ENCODE results near the gene MED29.

MED29 gene

DNA sequence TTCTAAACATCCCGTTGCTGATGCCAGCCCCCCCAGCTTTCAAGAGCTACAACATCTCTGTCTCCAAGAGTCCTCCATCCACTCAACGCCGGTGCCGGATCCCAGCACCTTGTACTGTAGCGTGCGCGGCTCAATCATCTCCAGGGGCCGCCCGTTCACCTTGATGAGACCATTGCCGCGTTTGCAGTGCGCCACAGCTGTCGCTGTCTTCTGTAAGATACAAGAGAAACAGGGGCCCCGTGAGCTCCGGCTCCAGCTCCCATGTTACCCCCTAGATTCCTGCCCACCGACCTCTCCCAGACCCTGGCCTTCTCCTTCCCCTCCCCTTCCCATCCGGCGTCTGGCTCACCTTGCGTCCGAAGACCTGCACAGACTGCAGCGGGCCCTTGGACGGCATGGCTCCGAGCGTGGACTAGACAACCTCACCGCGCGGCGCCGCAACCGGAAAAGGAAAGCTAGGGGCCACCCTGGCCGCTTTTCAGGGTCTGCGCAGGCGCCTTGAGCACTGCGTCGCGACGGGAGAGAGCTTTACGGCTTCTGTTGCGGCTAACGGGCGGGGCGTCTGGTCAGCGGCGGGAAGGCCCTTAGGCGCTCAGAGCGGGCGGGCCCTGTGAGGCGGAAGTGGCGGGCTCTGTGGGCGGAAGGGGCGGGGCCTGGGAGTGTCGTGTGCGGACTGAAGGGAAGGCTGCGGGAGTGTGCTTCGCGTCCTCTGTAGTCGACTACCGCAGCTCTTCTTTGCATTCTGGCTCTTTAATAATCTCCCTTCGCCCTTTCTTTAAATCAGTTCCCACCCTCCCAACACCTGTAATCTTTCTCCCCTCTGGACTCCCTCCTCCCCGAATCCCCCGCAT lies 44.5 kb downstream of the MED29 start, which contains the start of gene RPS16:
Gene RPS16 (minus strand): TSS at position 451 of the 851 bp plus-strand sequence. CDS start 54 bp downstream, at position 397.
- in situ Hi-C loops (cut with MboI; ENCODE audit: low pct_unique_long_range_greater_than_20kb, low sequenced_read_pairs, unreplicated experiment): loop anchor here (10.0 kb wide), 1 partner anchor 99 kb away; the partner anchor contains the start of gene EID2B
- DNase-seq (ENCODE audit: low spot score): peak; percentile 95
- TF ChIP-seq, protein P1, sequence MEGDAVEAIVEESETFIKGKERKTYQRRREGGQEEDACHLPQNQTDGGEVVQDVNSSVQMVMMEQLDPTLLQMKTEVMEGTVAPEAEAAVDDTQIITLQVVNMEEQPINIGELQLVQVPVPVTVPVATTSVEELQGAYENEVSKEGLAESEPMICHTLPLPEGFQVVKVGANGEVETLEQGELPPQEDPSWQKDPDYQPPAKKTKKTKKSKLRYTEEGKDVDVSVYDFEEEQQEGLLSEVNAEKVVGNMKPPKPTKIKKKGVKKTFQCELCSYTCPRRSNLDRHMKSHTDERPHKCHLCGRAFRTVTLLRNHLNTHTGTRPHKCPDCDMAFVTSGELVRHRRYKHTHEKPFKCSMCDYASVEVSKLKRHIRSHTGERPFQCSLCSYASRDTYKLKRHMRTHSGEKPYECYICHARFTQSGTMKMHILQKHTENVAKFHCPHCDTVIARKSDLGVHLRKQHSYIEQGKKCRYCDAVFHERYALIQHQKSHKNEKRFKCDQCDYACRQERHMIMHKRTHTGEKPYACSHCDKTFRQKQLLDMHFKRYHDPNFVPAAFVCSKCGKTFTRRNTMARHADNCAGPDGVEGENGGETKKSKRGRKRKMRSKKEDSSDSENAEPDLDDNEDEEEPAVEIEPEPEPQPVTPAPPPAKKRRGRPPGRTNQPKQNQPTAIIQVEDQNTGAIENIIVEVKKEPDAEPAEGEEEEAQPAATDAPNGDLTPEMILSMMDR (IDR thresholded peaks at IDR 0.05; ENCODE audit: extremely low read depth, insufficient read depth, missing control alignments): no peak

GRCh38 chr19:39436350-39436716 lies 45.2 kb downstream of the MED29 start:
- TF ChIP-seq, protein P1 (IDR thresholded peaks at IDR 0.05; ENCODE audit: extremely low read depth, insufficient read depth, missing control alignments): no peak
- in situ Hi-C loops (cut with MboI; ENCODE audit: low pct_unique_long_range_greater_than_20kb, low sequenced_read_pairs, unreplicated experiment): loop anchor here (10.0 kb wide), 1 partner anchor 98 kb away; the partner anchor contains the start of gene EID2B
- no peak for DNase-seq (ENCODE audit: low spot score)

GRCh38 chr19:39438270-39438934 lies 47.2 kb downstream of the MED29 start:
- in situ Hi-C loops (cut with MboI; ENCODE audit: low pct_unique_long_range_greater_than_20kb, low sequenced_read_pairs, unreplicated experiment): loop anchor here (10.0 kb wide), 1 partner anchor 96 kb away; the partner anchor contains the start of gene EID2B
- TF ChIP-seq, protein P1 (IDR thresholded peaks at IDR 0.05; ENCODE audit: extremely low read depth, insufficient read depth, missing control alignments): no peak
- no peak for DNase-seq (ENCODE audit: low spot score)

DNA sequence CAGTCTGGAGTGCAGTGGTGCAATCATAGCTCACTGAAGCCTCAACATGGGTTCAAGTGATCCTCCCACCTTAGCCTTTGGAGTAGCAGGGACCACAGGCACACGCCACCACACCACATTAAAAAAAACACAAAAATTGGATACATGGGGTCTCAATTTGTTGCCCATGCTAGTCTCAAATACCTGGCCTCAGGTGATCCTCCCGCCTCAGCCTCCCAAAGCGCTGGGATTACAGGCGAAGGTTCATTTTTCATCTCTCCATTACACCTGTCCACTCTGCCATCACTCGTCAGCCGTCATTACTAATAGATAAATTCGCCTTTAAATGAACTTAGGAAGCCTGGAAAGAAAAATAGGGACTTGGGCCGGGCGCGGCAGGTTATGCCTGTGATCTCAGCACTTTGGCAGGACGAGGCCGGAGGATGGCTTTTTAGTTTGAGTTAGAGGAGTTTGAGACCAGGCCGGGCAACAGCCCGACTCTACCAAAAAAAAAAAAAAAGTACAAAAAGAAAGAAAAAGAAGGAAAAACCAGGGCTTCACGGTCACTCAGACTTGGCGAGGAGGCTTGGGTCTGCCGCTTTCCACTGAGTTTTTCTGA lies 53.5 kb downstream of the MED29 start:
- DNase-seq (ENCODE audit: low spot score): no peak
- TF ChIP-seq, protein P1 (IDR thresholded peaks at IDR 0.05; ENCODE audit: extremely low read depth, insufficient read depth, missing control alignments): no peak
- in situ Hi-C loops (cut with MboI; ENCODE audit: low pct_unique_long_range_greater_than_20kb, low sequenced_read_pairs, unreplicated experiment): no loop called here

GRCh38 chr19:39445196-39446111 lies 54.3 kb downstream of the MED29 start, which contains the start of gene SUPT5H:
TSS of gene SUPT5H (plus strand) at chr19:39445582. CDS start at chr19:39445891, 309 bp downstream.
- DNase-seq (ENCODE audit: low spot score): peak; percentile 96
- TF ChIP-seq, protein P1 (IDR thresholded peaks at IDR 0.05; ENCODE audit: extremely low read depth, insufficient read depth, missing control alignments): no peak
- in situ Hi-C loops (cut with MboI; ENCODE audit: low pct_unique_long_range_greater_than_20kb, low sequenced_read_pairs, unreplicated experiment): no loop called here

Measured in GM13977 (cell line).